LNCAP (cell line): ENCODE data around the gene BBOX1.

Experiments
- CTCF ChIP-seq: fragments of 450-650 bp; IDR thresholded peaks from 2 replicates; pipeline ENCODE4 v1.5.1; 2017; ENCODE audit warnings: mild to moderate bottlenecking

The BBOX1 gene

GRCh38 chr11:27040302-27041115 is at the start of gene BBOX1:
Gene BBOX1 (plus strand): TSS chr11:27040815. CDS start chr11:27055431, 14,616 bp downstream.
- no peak for TF ChIP-seq CTCF

GRCh38 chr11:26992031-26992541 is 48.5 kb upstream of the BBOX1 start:
- no peak for TF ChIP-seq CTCF

- no peak for TF ChIP-seq CTCF
Observed at GRCh38 chr11:26993965-26994457, 46.6 kb upstream of the BBOX1 start, which contains the start of gene FIBIN. Gene FIBIN (plus strand): TSS chr11:26994112. CDS start chr11:26994527, 415 bp downstream.

GRCh38 chr11:26994631-26995095 is 46.0 kb upstream of the BBOX1 start:
- no peak for TF ChIP-seq CTCF

GRCh38 chr11:26995701-26996460 is 44.7 kb upstream of the BBOX1 start:
- TF ChIP-seq CTCF: no peak

- no peak for TF ChIP-seq CTCF
Observed at GRCh38 chr11:26997378-26997777, 43.2 kb upstream of the BBOX1 start.

- no peak for TF ChIP-seq CTCF
Observed at GRCh38 chr11:27002431-27002830, 38.2 kb upstream of the BBOX1 start.
